KMS-11 (cell line): Measurements from ENCODE around the gene PAPOLA.

Experiments
- H2AFZ ChIP-seq: fragments of 200-600 bp; sonication (generic); 2 replicates; pipeline ENCODE4 v1.6.1; 2016; ENCODE audit warnings: antibody characterized with exemption, mixed run types, low read depth
- H3K27ac ChIP-seq: fragments of 200-600 bp; sonication (generic); 2 replicates; pipeline ENCODE4 v1.6.1; 2016; ENCODE audit warnings: mild to moderate bottlenecking, mixed run types
- H3K27me3 ChIP-seq: fragments of 200-600 bp; sonication (generic); 2 replicates; pipeline ENCODE4 v1.6.1; 2017; ENCODE audit warnings: mild to moderate bottlenecking, low read depth, mixed run types, moderate library complexity; ENCODE audit not compliant: insufficient read depth
- H3K36me3 ChIP-seq: fragments of 200-600 bp; sonication (generic); 2 replicates; pipeline ENCODE4 v1.6.1; 2017; ENCODE audit warnings: mild to moderate bottlenecking, mixed run types; ENCODE audit not compliant: insufficient read depth
- H3K4me1 ChIP-seq: fragments of 200-600 bp; sonication (generic); 2 replicates; pipeline ENCODE4 v1.6.1; 2016; ENCODE audit warnings: mild to moderate bottlenecking, low read depth, mixed run types; ENCODE audit not compliant: poor library complexity, severe bottlenecking
- H3K4me2 ChIP-seq: fragments of 200-600 bp; sonication (generic); 2 replicates; pipeline ENCODE4 v1.7.0; 2016; ENCODE audit warnings: mild to moderate bottlenecking, mixed run types
- H3K4me3 ChIP-seq: fragments of 200-600 bp; sonication (generic); IDR thresholded peaks from 2 replicates; pipeline ENCODE4 v1.6.1; 2017; ENCODE audit warnings: low read depth, low read length, mixed read lengths; ENCODE audit not compliant: insufficient read depth
- H3K79me2 ChIP-seq: fragments of 200-600 bp; sonication (generic); 2 replicates; pipeline ENCODE4 v1.6.1; 2016; ENCODE audit warnings: low read depth, mixed run types; ENCODE audit not compliant: insufficient read depth
- H3K9ac ChIP-seq: fragments of 200-600 bp; sonication (generic); 2 replicates; pipeline ENCODE4 v1.6.1; 2016; ENCODE audit warnings: mild to moderate bottlenecking, mixed run types
- H4K20me1 ChIP-seq: fragments of 200-600 bp; sonication (generic); 2 replicates; pipeline ENCODE4 v1.6.1; 2016; ENCODE audit warnings: mild to moderate bottlenecking, mixed run types; ENCODE audit not compliant: insufficient read depth
- CTCF ChIP-seq: fragments of 200-600 bp; sonication (generic); conservative IDR thresholded peaks from 2 replicates; pipeline ENCODE4 v1.6.1; 2017; ENCODE audit warnings: low read depth, mild to moderate bottlenecking, antibody characterized with exemption, low read length, moderate library complexity, mixed read lengths

PAPOLA gene

GRCh38 chr14:96576359-96576758 lies 74.2 kb downstream of the PAPOLA start:
- no peak overlapping the region for H3K27ac ChIP-seq
- H3K36me3 ChIP-seq, result no peaks in the 10 kb centered on the region
- H3K9ac ChIP-seq, result no peak overlapping the region
- no peaks in the 10 kb centered on the region for H3K4me1 ChIP-seq
- H3K27me3 ChIP-seq, result no peaks in the 10 kb centered on the region
- H3K4me2 ChIP-seq, result no peak overlapping the region
- no peak overlapping the region for H2AFZ ChIP-seq
- no peak for TF ChIP-seq CTCF
- no peaks in the 10 kb centered on the region for H3K79me2 ChIP-seq
- H3K4me3 ChIP-seq, result no peak overlapping the region
- H4K20me1 ChIP-seq, result no peaks in the 10 kb centered on the region

DNA sequence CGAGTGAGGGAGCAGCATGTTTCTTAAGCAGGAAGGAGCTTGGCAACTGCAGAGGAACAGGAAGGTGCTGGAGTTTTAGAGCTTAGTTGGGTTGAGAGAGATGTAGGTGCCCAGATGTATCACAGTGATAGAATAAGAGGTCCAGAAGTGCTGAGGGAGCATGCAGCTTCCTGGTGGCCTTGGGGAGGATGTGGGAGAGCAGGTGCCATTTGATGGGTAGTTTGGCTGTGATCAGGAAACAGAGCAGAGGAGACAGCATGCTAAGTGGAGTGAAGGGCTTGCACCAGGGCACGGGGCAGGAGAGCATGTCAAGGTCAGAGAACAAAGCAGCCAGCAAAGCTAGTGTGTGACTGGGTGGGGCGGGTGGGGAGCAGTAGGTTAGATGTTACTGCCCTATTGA lies 74.8 kb downstream of the PAPOLA start:
- no peak for TF ChIP-seq CTCF
- Histone ChIP-seq H3K27ac (no peak overlapping the region), H2AFZ (no peak overlapping the region), H3K9ac (no peak overlapping the region), H3K27me3 (no peaks in the 10 kb centered on the region), H3K79me2 (no peaks in the 10 kb centered on the region), H3K4me2 (no peak overlapping the region), H3K4me1 (no peaks in the 10 kb centered on the region), H3K36me3 (no peaks in the 10 kb centered on the region), H4K20me1 (no peaks in the 10 kb centered on the region), H3K4me3 (no peak overlapping the region)

DNA sequence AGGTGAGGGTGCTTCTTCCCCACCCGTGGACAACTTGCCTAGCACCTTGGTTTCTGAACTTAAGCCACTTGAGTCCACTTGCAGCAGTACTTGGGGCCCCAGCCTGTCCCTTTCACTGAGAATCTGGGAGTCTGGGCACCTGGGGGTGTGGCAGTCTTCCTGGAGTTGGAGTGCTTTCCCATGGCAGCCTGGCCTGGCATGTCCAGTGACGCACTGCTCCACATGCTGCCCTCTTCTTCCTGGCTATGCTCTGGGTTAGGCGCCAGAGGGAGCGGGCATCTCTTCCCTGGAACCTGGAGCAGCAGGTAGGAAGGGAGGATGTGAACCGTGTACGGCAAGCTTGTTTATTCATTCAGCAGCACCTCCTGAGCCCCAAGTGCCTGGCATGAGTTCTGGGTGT lies 76.4 kb downstream of the PAPOLA start:
- Histone ChIP-seq H3K4me1 (no peaks in the 10 kb centered on the region), H3K4me2 (no peak overlapping the region), H3K27me3 (no peaks in the 10 kb centered on the region), H3K79me2 (no peaks in the 10 kb centered on the region), H2AFZ (no peak overlapping the region), H3K4me3 (no peak overlapping the region), H4K20me1 (no peaks in the 10 kb centered on the region), H3K9ac (no peak overlapping the region), H3K36me3 (no peaks in the 10 kb centered on the region), H3K27ac (no peak overlapping the region)
- no peak for TF ChIP-seq CTCF

DNA sequence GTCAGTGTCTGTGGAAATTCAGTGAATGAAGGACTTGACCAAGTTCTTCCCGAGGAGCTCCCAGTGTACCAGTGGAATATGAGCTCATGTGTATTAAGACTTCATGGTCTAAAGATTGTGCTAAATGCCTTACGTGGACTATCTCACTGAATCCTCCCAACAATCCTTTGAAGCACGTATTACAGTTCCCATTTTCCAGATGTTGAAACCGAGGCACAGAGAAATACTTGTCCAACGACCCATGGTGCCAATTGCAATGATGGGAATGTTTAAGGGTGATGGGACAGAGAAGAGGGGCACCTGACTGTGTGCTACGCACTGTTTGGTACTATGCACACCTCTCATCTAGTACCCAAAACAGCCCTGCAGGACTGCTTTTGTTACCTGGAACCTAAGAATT lies 77.2 kb downstream of the PAPOLA start:
- no peaks in the 10 kb centered on the region for H3K79me2 ChIP-seq
- no peak overlapping the region for H2AFZ ChIP-seq
- no peaks in the 10 kb centered on the region for H3K36me3 ChIP-seq
- H3K4me3 ChIP-seq, result no peak overlapping the region
- no peaks in the 10 kb centered on the region for H4K20me1 ChIP-seq
- no peak for TF ChIP-seq CTCF
- H3K4me2 ChIP-seq, result no peak overlapping the region
- H3K27me3 ChIP-seq, result no peaks in the 10 kb centered on the region
- H3K27ac ChIP-seq, result no peak overlapping the region
- no peak overlapping the region for H3K9ac ChIP-seq
- no peaks in the 10 kb centered on the region for H3K4me1 ChIP-seq

DNA sequence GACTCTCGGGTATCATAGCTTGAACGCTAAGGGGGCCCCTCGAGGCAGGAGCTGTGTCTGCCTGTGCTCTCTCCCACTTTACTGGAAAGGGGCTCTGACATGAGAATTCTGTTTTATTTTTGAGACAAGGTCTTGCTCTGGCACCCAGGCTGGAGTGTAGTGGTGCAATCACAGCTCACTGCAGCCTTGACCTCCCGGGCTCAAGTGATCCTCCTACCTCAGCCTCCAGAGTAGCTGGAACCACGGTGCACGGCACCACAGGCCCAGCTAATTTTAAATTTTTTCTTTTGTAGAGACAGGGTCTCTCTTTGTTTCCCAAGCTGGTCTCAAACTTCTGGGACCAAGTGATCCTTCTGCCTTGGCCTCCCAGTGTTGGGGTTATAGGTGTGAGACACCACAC lies 77.7 kb downstream of the PAPOLA start:
- Histone ChIP-seq H2AFZ (no peak overlapping the region), H3K79me2 (no peaks in the 10 kb centered on the region), H4K20me1 (no peaks in the 10 kb centered on the region), H3K4me1 (no peaks in the 10 kb centered on the region), H3K4me3 (no peak overlapping the region), H3K27me3 (no peaks in the 10 kb centered on the region), H3K4me2 (no peak overlapping the region), H3K9ac (no peak overlapping the region), H3K36me3 (no peaks in the 10 kb centered on the region), H3K27ac (no peak overlapping the region)
- no peak for TF ChIP-seq CTCF
